ENCODE data around the gene GABPB2.

The GABPB2 gene

GRCh38 chr1:151049458-151049857 is 21.1 kb upstream of the GABPB2 start:
- DNase-seq = no peak
- TF ChIP-seq CTCF (IDR thresholded peaks at IDR 0.05; ENCODE audit: low read length) = no peak
- TF ChIP-seq EZH2 (optimal IDR thresholded peaks at IDR 0.05; ENCODE audit: low read depth, low read length) = no peak
- no peak for TF ChIP-seq EZH2phosphoT487 (IDR thresholded peaks at IDR 0.05; ENCODE audit: low read length)
- Histone ChIP-seq H2AFZ (ENCODE audit: low read length) (no peak overlapping the region), H3K9me3 (replicated peaks; ENCODE audit: insufficient read depth, low read length) (no peaks in the 10 kb centered on the region), H3K36me3 (replicated peaks; ENCODE audit: insufficient read depth, low read length) (peaks cover 7% of the 10 kb centered on the region; the same call in 1 of the 2 replicates), H3F3A (ENCODE audit: insufficient read depth, low read length) (peaks cover 13% of the 10 kb centered on the region; the same call in 1 of the 2 replicates), H3K27ac (ENCODE audit: low read length) (no peak overlapping the region), H3K9me2 (replicated peaks; ENCODE audit: insufficient read depth, low read length) (no peaks in the 10 kb centered on the region), H3K4me1 (ENCODE audit: low read length) (peaks cover 13% of the 10 kb centered on the region; the same call in 1 of the 2 replicates), H4K20me1 (ENCODE audit: insufficient read depth, low read length) (no peaks in the 10 kb centered on the region; the same call in 1 of the 2 replicates), H3K79me2 (ENCODE audit: low read length) (peaks cover 4% of the 10 kb centered on the region; the same call in 1 of the 2 replicates), H3K4me2 (ENCODE audit: low read depth, low read length) (no peak overlapping the region), H3K9ac (ENCODE audit: low read length) (no peak overlapping the region), H3K4me3 (ENCODE audit: low read length) (no peak overlapping the region), H3K27me3 (replicated peaks; ENCODE audit: insufficient read depth, low read length) (no peaks in the 10 kb centered on the region)

- H3K4me2 ChIP-seq (ENCODE audit: low read depth, low read length) = no peak overlapping the region
- peaks cover 10% of the 10 kb centered on the region for H3K79me2 ChIP-seq (ENCODE audit: low read length)
- H3K36me3 ChIP-seq (replicated peaks; ENCODE audit: insufficient read depth, low read length) = peaks cover 13% of the 10 kb centered on the region
- no peaks in the 10 kb centered on the region for H3K9me3 ChIP-seq (replicated peaks; ENCODE audit: insufficient read depth, low read length)
- no peak overlapping the region for H3K4me3 ChIP-seq (ENCODE audit: low read length)
- no peak overlapping the region for H3K27ac ChIP-seq (ENCODE audit: low read length)
- H3K9me2 ChIP-seq (replicated peaks; ENCODE audit: insufficient read depth, low read length) = no peaks in the 10 kb centered on the region
- peaks cover 13% of the 10 kb centered on the region; the same call in 1 of the 2 replicates for H3F3A ChIP-seq (ENCODE audit: insufficient read depth, low read length)
- no peak overlapping the region for H2AFZ ChIP-seq (ENCODE audit: low read length)
- DNase-seq = no peak
- no peaks in the 10 kb centered on the region for H3K27me3 ChIP-seq (replicated peaks; ENCODE audit: insufficient read depth, low read length)
- H3K9ac ChIP-seq (ENCODE audit: low read length) = no peak overlapping the region
- H4K20me1 ChIP-seq (ENCODE audit: insufficient read depth, low read length) = no peaks in the 10 kb centered on the region; the same call in 1 of the 2 replicates
- TF ChIP-seq EZH2phosphoT487 (IDR thresholded peaks at IDR 0.05; ENCODE audit: low read length) = no peak
- H3K4me1 ChIP-seq (ENCODE audit: low read length) = peaks cover 13% of the 10 kb centered on the region; the same call in 1 of the 2 replicates
These were observed 20.4 kb upstream of the GABPB2 start for GRCh38 chr1:151050051-151050688.

GRCh38 chr1:151051356-151052009 is 19.1 kb upstream of the GABPB2 start:
- Histone ChIP-seq H3K79me2 (ENCODE audit: low read length) (peaks cover 23% of the 10 kb centered on the region), H3K36me3 (replicated peaks; ENCODE audit: insufficient read depth, low read length) (peaks cover 19% of the 10 kb centered on the region), H3K4me1 (ENCODE audit: low read length) (peaks cover 25% of the 10 kb centered on the region), H3K27ac (ENCODE audit: low read length) (no peak overlapping the region), H3K9ac (ENCODE audit: low read length) (no peak overlapping the region), H3K9me2 (replicated peaks; ENCODE audit: insufficient read depth, low read length) (no peaks in the 10 kb centered on the region), H3F3A (ENCODE audit: insufficient read depth, low read length) (peaks cover 16% of the 10 kb centered on the region), H3K4me2 (ENCODE audit: low read depth, low read length) (no peak overlapping the region), H3K27me3 (replicated peaks; ENCODE audit: insufficient read depth, low read length) (no peaks in the 10 kb centered on the region), H3K4me3 (ENCODE audit: low read length) (no peak overlapping the region), H3K9me3 (replicated peaks; ENCODE audit: insufficient read depth, low read length) (no peaks in the 10 kb centered on the region), H2AFZ (ENCODE audit: low read length) (no peak overlapping the region), H4K20me1 (ENCODE audit: insufficient read depth, low read length) (no peaks in the 10 kb centered on the region; the same call in 1 of the 2 replicates)
- no peak for DNase-seq
- TF ChIP-seq EZH2 (optimal IDR thresholded peaks at IDR 0.05; ENCODE audit: low read depth, low read length) (no peak), CTCF (IDR thresholded peaks at IDR 0.05; ENCODE audit: low read length) (no peak), EZH2phosphoT487 (IDR thresholded peaks at IDR 0.05; ENCODE audit: low read length) (no peak)
